ENCODE measurements around the gene ICOSLG. TPM values are rescaled to one million over a fixed set of nuclear protein-coding genes. Genes with fewer than 3 reads are reported as not detected.
"Not testable (repeated sequence)": the region's sequence is repeated elsewhere in the genome, so short reads cannot be mapped to it uniquely, and the experiment has no call there.

ICOSLG gene
- total RNA-seq, 1 donor from 2014 or later, result 4.7 TPM

DNA sequence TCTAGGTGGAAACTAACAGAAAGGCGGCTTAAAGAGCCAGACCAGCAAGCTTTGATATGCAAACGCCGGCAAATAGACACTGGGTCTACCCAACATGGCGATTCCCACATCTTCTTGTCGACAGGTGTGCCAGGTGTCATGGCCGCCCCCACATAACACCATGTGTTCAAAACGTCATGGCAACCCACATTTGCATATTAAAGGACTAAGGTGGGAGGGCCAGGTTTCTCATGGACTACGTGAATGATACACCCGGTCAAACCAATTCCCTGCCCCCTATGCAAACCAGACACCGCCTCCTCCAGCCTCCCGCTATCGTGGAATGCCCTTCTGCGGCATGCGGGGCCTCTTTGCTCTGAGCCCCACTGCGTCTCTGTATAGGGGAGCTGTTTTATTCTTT lies 41.3 kb downstream of the ICOSLG start:
- no peak overlapping the region for H3K4me3 ChIP-seq
- TF ChIP-seq, protein P1, sequence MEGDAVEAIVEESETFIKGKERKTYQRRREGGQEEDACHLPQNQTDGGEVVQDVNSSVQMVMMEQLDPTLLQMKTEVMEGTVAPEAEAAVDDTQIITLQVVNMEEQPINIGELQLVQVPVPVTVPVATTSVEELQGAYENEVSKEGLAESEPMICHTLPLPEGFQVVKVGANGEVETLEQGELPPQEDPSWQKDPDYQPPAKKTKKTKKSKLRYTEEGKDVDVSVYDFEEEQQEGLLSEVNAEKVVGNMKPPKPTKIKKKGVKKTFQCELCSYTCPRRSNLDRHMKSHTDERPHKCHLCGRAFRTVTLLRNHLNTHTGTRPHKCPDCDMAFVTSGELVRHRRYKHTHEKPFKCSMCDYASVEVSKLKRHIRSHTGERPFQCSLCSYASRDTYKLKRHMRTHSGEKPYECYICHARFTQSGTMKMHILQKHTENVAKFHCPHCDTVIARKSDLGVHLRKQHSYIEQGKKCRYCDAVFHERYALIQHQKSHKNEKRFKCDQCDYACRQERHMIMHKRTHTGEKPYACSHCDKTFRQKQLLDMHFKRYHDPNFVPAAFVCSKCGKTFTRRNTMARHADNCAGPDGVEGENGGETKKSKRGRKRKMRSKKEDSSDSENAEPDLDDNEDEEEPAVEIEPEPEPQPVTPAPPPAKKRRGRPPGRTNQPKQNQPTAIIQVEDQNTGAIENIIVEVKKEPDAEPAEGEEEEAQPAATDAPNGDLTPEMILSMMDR (IDR thresholded peaks at IDR 0.05; ENCODE audit: borderline replicate concordance), result no peak
- intact Hi-C loops (cut with micrococcal nuclease), result no loop called here
- no peaks in the 10 kb centered on the region for H3K27me3 ChIP-seq (ENCODE audit: low read depth)
- DNase-seq, result no peak
- H3K4me1 ChIP-seq, result no peaks in the 10 kb centered on the region
- H3K27ac ChIP-seq (replicated peaks), result no peak overlapping the region
- no peaks in the 10 kb centered on the region for H3K36me3 ChIP-seq
- H3K9me3 ChIP-seq (replicated peaks), result no peaks in the 10 kb centered on the region

DNA sequence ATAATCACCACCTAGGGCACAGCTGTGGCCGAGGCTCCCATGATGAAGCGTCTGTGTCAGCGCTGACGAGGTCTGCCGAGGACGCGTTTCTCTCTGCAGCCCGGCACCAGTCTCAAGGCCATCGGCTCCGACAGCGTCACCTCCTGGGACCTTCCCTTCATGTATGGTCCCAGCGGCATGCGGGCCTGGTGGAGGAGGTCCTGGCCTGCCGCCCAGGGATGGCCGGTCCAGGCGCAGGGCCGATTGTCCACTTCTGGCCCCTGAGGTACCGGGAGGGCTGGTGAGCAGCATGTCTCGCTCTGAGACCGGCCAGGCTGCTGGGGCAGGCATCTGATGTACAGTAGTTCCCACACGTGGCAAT lies 43.6 kb downstream of the ICOSLG start:
- peak overlapping the region; percentile 55 for H3K27ac ChIP-seq (replicated peaks)
- H3K36me3 ChIP-seq; H3K4me3 ChIP-seq; H3K9me3 ChIP-seq (replicated peaks); H3K4me1 ChIP-seq; intact Hi-C loops (cut with micrococcal nuclease); H3K27me3 ChIP-seq (ENCODE audit: low read depth): not testable (repeated sequence)
- peak; percentile 37 for DNase-seq

GRCh38 chr21:44196212-44197155 lies 44.3 kb downstream of the ICOSLG start:
- H3K36me3 ChIP-seq; DNase-seq; H3K4me3 ChIP-seq; H3K9me3 ChIP-seq (replicated peaks); intact Hi-C loops (cut with micrococcal nuclease); H3K4me1 ChIP-seq; H3K27me3 ChIP-seq (ENCODE audit: low read depth); H3K27ac ChIP-seq (replicated peaks): not testable (repeated sequence)

DNA sequence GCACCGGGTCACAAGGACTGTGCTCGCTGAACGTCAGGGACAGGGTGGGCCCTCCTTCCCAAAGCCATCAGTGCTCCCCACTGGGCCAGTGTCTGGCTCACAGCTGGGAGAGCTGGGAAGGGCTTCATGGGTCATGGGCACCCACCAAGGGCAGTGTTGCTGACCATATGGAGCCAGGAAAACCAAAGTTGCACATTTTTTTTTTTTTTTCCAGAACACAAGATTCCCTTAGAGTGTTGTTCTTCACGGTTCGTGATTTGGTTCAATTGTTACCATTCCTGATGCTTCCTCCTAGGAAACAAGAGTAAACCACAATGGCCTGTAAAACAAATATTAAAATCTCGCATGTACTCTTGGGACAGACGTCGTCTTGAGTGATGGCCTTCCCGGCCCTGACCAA lies 45.9 kb downstream of the ICOSLG start:
- H3K27ac ChIP-seq (replicated peaks); H3K36me3 ChIP-seq; H3K27me3 ChIP-seq (ENCODE audit: low read depth); DNase-seq; H3K4me1 ChIP-seq; intact Hi-C loops (cut with micrococcal nuclease); H3K9me3 ChIP-seq (replicated peaks); H3K4me3 ChIP-seq: not testable (repeated sequence)

GRCh38 chr21:44194451-44194850 lies 46.3 kb downstream of the ICOSLG start:
- H3K36me3 ChIP-seq; H3K27me3 ChIP-seq (ENCODE audit: low read depth); DNase-seq; intact Hi-C loops (cut with micrococcal nuclease); H3K9me3 ChIP-seq (replicated peaks); H3K4me1 ChIP-seq; H3K27ac ChIP-seq (replicated peaks); H3K4me3 ChIP-seq: not testable (repeated sequence)

DNA sequence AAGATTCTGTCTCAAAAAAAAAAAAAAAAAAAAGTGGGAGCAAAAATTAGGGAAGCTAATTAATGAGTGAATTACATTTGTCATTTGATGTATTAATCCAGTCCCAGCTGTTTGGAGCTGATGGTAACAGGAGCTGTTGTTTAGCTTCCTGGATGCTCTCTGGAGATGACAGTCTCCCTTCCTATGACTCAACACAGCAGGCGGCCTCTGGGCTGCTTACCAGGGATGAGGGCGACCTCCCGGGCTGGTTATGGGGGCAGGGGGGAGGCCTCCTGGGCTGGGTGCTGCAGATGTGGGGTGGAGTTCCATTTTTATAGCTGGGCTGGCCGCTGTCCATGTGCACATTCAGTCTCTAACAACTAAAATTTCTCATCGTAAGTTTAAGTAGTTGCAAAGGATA lies 47.6 kb downstream of the ICOSLG start:
- H3K27me3 ChIP-seq (ENCODE audit: low read depth); DNase-seq; H3K4me1 ChIP-seq; H3K4me3 ChIP-seq; H3K27ac ChIP-seq (replicated peaks); intact Hi-C loops (cut with micrococcal nuclease); H3K36me3 ChIP-seq; H3K9me3 ChIP-seq (replicated peaks): not testable (repeated sequence)

DNA sequence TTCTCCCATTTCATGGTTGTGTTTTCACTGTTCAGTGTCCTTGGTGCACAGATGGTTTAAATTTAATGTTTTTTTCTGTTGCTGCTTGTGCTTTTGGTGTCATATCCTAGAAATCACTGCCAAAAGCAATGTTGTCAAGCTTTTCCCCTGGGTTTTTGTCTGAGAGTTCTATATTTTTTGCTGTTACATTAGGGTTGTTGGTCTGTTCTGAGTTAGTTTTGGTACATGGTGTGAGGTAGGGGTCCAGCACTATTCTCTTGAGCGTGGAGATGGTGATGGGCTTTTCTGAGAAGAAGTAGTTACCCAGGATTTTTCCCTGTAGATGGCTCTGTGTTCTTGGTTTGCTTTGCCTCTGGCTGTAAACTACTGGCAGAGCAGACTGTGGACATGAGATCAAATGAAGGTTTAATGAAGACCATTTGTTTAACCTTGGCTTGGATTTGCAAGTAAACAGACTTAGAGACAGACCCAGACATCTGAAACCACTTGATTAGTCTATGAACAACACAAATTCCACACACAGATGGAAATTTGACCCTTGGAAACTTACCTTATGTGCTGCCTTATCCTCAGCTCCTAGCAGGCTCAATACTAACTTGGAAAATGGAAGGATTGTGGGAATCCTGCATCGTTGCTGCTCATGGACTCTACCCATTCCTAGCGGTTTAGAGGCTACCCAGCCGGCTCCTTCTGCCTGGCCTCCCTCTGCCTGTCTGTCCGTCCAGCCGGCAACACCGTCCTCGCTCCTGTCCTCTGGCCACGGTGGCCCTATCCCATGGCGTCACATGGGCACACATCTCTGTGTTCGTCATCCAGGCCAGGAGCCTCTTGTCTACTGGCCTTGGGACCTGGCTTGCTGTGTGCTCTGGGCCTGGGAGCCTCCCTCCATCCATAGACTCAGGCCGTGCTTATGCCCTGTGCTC lies 50.1 kb downstream of the ICOSLG start:
- DNase-seq; H3K9me3 ChIP-seq (replicated peaks); H3K4me3 ChIP-seq; H3K4me1 ChIP-seq; H3K36me3 ChIP-seq; H3K27me3 ChIP-seq (ENCODE audit: low read depth); intact Hi-C loops (cut with micrococcal nuclease): not testable (repeated sequence)
- H3K27ac ChIP-seq (replicated peaks), result peak overlapping the region; percentile 59

GRCh38 chr21:44184862-44185261 lies 55.9 kb downstream of the ICOSLG start:
- H3K4me1 ChIP-seq; H3K36me3 ChIP-seq; H3K4me3 ChIP-seq; H3K27me3 ChIP-seq (ENCODE audit: low read depth); intact Hi-C loops (cut with micrococcal nuclease); DNase-seq; H3K27ac ChIP-seq (replicated peaks); H3K9me3 ChIP-seq (replicated peaks): not testable (repeated sequence)

GRCh38 chr21:44182202-44182601 lies 58.5 kb downstream of the ICOSLG start:
- H3K27ac ChIP-seq (replicated peaks); H3K27me3 ChIP-seq (ENCODE audit: low read depth); intact Hi-C loops (cut with micrococcal nuclease); H3K36me3 ChIP-seq; H3K9me3 ChIP-seq (replicated peaks); H3K4me3 ChIP-seq; H3K4me1 ChIP-seq; DNase-seq: not testable (repeated sequence)

- H3K27me3 ChIP-seq (ENCODE audit: low read depth); DNase-seq; H3K4me1 ChIP-seq; intact Hi-C loops (cut with micrococcal nuclease); H3K4me3 ChIP-seq; H3K9me3 ChIP-seq (replicated peaks); H3K36me3 ChIP-seq: not testable (repeated sequence)
- peak overlapping the region; percentile 52 for H3K27ac ChIP-seq (replicated peaks)
Observed at GRCh38 chr21:44181506-44181905, 59.2 kb downstream of the ICOSLG start.

DNA sequence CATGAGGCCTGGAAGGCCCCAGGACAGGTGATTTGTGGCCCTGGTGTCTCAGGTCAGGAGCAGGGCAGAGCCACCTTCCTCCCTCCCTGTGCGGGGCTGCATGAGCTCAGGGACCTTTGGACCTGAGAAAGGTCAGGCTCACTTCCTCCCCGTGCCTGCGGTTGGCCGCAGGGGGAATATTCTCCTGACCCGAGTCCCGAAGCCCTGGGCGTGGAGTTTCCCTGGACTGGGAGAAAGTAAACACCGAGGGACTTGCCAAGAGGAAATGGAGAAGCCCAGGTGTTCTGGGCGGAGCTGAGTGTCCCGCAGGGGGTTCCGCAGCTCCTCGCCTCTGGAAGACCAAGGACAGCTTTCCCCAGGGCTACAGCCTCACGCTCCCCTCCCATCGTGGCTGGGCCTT lies 64.6 kb downstream of the ICOSLG start:
- H3K9me3 ChIP-seq (replicated peaks); DNase-seq; intact Hi-C loops (cut with micrococcal nuclease); H3K27ac ChIP-seq (replicated peaks); H3K27me3 ChIP-seq (ENCODE audit: low read depth); H3K4me1 ChIP-seq; H3K36me3 ChIP-seq; H3K4me3 ChIP-seq: not testable (repeated sequence)

DNA sequence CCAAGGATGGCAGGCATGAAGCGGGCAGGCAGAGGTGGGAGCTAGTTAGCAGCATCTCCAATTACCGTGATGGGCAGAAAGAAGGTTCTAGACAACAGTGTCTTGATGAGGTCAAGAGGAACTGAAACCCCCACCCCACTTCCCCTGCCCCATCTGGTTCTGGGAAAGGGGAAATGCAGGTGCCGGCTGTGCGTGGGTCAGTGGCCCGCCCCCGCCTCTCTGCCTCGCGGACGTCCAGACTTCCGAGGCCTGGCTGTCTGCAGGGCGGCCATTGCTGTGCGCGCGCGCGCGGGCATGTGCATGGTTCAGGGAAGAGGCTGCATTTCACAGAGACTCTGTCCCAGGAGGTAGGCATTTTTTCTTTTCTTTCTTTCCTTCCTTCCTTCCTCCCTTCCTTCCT lies 65.6 kb downstream of the ICOSLG start:
- H3K27ac ChIP-seq (replicated peaks); H3K4me1 ChIP-seq; H3K27me3 ChIP-seq (ENCODE audit: low read depth); H3K9me3 ChIP-seq (replicated peaks); intact Hi-C loops (cut with micrococcal nuclease); H3K36me3 ChIP-seq; DNase-seq; H3K4me3 ChIP-seq: not testable (repeated sequence)
